GM12865 (cell line): Measurements from ENCODE around the gene HSPB9.

Source experiments
- DNase-seq: peaks from one replicate; pipeline ENCODE4 v3.0.0; 2010; ENCODE audit warnings: low read depth
- H3K4me3 ChIP-seq: 2 replicates; pipeline ENCODE4 v1.5.1; 2011; ENCODE audit warnings: mild to moderate bottlenecking, low read depth, low read length, control low read depth
- CTCF ChIP-seq: IDR thresholded peaks from 2 replicates; pipeline ENCODE4 v1.5.1; 2011; ENCODE audit warnings: low read length, control low read depth, low read depth, inconsistent platforms; ENCODE audit not compliant: insufficient read depth; ENCODE audit errors: missing control alignments

Gene HSPB9

GRCh38 chr17:42163696-42164407 lies 41.2 kb downstream of the HSPB9 start:
- H3K4me3 ChIP-seq = no peak overlapping the region
- no peak for TF ChIP-seq CTCF
- DNase-seq = no peak

DNA sequence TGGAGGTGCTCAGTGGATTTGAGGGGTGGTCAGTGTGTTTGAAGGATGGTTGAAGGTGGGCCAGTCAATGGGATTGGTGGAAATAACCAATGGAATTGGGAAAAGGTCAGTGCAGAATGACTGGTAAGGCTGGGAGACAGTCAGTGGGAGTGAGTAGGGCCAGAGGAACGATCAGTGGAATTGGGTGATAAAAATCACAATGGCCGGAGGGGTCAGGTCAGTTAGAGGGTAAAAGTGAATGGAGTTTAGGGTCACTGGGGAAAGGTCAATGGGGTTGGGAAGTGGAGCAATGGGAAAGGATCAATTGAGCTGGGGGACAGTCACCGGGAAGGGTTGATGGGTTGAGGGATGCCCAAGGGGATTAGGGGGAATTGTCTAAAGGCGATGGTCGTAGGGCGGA lies 43.1 kb downstream of the HSPB9 start:
- no peak overlapping the region for H3K4me3 ChIP-seq
- DNase-seq = no peak
- TF ChIP-seq CTCF = no peak

GRCh38 chr17:42166196-42166763 lies 43.7 kb downstream of the HSPB9 start:
- DNase-seq = no peak
- no peak for TF ChIP-seq CTCF

DNA sequence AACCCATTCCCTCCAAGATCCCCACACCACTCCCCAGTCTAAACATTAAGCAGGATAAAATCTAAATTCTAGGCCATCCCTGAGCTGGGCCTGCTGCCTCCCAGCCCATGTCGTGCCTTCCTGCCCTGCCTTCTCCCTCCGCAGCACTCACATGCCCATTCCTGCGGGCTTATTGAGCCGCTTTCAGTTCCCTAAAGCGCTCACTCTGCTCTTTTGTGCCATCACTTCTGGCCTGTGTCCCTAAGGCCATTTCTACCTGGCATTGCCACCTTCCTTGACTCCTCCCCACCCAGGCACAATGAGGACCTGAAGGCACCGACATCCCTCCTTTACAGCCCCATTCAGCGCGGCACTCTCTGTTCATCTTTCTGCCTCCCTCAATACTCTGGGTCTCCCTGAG lies 45.2 kb downstream of the HSPB9 start:
- DNase-seq = no peak
- no peak for TF ChIP-seq CTCF
- H3K4me3 ChIP-seq = no peak overlapping the region

More at GRCh38 chr17:42166196-42166763, 43.7 kb downstream of the HSPB9 start:
- H3K4me3 ChIP-seq = no peak overlapping the region

DNA sequence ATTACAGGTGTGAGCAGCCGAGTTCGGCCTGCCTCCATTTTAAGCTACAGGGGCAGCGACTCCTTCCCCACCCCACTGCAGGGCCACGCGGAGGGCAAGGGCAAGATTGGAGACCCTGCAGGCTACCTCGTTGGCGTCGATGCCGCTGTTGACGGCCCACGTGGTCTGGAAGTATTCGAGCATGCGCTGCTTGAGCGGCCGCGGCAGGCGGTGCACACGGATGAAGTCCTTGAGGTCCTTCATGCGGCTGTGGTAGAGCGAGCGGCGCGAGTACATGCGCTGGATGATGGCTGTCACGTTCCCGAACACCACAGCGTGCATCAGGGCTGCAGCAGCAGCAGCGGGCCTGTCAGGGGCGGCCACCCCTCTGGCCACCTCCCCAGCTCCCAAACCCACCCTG lies 46.7 kb downstream of the HSPB9 start:
- DNase-seq = no peak

GRCh38 chr17:42171831-42172230 lies 49.2 kb downstream of the HSPB9 start:
- TF ChIP-seq CTCF = no peak
- DNase-seq = no peak
- H3K4me3 ChIP-seq = no peak overlapping the region

More for the DNA sequence above, 46.7 kb downstream of the HSPB9 start:
- no peak for TF ChIP-seq CTCF
- no peak overlapping the region for H3K4me3 ChIP-seq
